ENCODE measurements around the gene PTEN.

DNA sequence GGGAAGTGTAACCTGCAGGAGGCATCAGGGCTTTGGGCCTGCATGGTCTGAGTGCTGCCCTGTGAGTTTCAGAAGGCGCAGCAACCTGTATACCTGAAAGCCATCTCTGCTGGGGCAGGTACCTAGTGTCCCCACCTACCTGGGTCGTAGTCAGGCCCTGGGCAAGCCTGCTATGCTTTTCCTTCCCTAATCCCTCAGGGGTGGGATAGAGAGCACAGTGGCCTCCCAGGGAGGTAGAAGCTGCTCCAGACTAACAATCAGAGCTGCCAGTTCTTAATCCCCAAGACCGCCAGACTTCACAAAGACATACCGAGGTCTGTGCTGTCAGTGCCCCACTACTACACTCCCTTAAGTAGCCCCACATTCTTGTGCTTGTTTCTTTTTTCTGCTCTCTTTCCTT, 52.0 kb downstream of the PTEN start:
- TF ChIP-seq, protein P1, sequence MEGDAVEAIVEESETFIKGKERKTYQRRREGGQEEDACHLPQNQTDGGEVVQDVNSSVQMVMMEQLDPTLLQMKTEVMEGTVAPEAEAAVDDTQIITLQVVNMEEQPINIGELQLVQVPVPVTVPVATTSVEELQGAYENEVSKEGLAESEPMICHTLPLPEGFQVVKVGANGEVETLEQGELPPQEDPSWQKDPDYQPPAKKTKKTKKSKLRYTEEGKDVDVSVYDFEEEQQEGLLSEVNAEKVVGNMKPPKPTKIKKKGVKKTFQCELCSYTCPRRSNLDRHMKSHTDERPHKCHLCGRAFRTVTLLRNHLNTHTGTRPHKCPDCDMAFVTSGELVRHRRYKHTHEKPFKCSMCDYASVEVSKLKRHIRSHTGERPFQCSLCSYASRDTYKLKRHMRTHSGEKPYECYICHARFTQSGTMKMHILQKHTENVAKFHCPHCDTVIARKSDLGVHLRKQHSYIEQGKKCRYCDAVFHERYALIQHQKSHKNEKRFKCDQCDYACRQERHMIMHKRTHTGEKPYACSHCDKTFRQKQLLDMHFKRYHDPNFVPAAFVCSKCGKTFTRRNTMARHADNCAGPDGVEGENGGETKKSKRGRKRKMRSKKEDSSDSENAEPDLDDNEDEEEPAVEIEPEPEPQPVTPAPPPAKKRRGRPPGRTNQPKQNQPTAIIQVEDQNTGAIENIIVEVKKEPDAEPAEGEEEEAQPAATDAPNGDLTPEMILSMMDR (IDR thresholded peaks at IDR 0.05; ENCODE audit: low read depth, low read length) = no peak
- no peak for TF ChIP-seq EZH2phosphoT487 (IDR thresholded peaks at IDR 0.05; ENCODE audit: low read depth)
